ENCODE results near the gene TOPBP1.

The TOPBP1 gene

DNA sequence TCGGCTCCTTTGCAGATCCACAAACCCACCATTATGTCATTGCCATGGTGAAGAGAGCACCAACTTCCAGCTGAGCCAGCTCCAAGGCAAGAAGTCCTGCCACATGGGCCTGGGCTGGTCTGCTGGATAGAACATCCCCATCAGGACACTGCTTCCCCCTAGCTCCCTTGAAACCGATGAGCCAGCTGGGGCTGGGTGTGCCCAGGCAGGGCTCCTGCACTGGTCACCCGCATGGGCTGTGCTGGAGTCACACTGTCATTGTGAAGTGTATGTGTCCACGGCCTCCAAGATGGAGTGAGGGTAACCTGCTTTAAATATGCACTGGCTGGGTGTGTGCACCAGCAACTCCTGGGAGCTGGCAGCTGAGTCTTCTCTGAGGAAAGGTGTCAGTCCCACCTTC is 31.0 kb upstream of the TOPBP1 start:
- no peak for TF ChIP-seq GATA2 (IDR thresholded peaks at IDR 0.05; ENCODE audit: low read depth, low read length)
- no peak for TF ChIP-seq GATA3 (IDR thresholded peaks at IDR 0.05; ENCODE audit: low read depth, low read length)

DNA sequence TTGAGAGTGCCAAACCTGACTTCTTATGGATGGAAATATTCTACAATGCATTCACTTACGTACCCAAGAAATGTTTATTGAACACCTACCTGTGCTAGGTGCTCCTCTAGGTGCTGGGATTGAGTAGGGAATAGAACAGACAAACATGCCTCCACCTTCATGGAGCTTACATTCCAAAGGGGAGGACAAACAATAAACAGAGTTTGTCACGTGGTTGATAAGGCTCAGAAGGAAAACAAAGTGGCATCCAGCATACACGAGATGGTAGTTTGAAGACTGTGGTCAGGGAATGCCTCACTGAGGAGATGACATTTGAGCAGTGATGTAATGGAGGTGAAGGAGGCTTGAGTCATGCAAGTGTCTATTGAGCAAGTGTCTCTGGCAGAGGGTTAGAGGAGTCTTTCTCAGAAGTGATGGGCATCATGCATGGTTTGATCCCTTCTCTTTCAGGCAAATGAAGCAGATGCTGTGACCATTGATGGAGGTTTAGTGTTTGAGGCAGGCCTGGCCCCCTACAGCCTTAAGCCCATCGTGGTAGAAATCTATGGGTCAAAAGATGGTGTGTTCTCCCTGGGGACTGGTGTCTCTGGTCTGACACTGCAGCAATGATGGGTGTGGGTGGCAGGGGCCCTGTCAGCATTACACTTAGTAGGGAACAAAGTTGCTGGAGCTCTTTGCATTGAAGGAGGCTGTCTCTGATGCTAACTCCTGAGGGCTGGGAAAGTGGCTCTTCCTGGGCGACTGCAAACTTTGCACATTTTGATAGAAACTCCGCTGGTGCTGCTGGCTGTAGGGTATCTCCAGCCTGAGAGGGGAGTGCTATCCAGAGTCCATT is 29.7 kb upstream of the TOPBP1 start:
- TF ChIP-seq GATA2 (IDR thresholded peaks at IDR 0.05; ENCODE audit: low read depth, low read length) (no peak), GATA3 (IDR thresholded peaks at IDR 0.05; ENCODE audit: low read depth, low read length) (no peak)

DNA sequence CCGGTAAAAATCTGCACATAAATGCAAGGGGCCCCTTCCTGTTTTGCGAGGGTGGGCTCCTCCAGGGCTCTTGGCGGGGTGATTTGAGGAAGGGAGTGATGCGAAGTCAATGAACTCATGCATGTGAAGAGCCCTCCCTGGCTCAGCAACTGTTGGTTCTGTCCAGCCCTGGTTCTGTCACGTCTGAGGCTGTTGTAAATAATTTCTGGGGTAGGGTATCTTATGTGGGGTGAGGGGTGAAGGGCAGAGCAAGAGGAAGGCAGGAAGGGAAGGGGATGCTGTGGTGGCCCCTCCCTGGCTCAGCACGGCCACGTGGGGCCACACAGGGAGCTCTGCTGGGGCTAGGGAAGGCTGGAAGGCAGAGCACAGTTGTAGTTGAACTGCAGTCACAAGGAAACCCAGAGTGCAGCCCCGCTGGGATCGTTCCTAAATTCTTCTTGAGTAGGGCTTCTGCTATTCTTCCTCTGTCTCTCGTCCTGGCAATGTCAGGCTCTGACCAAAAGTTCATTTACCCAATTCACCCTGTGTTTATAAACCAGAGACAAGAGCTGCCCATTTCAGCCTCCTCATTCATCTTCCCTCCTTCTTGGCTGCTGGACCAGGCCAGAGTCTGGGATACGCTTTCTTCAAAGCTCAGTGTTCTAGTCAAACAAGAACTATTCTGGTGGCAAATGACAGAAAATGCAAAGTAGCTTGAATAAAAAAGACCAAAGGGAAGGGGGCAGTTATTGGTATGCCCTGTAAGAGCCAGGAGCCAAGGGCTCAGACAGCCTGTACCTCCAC is 14.8 kb upstream of the TOPBP1 start:
- TF ChIP-seq GATA3 (IDR thresholded peaks at IDR 0.05; ENCODE audit: low read depth, low read length) (no peak), GATA2 (IDR thresholded peaks at IDR 0.05; ENCODE audit: low read depth, low read length) (no peak)

DNA sequence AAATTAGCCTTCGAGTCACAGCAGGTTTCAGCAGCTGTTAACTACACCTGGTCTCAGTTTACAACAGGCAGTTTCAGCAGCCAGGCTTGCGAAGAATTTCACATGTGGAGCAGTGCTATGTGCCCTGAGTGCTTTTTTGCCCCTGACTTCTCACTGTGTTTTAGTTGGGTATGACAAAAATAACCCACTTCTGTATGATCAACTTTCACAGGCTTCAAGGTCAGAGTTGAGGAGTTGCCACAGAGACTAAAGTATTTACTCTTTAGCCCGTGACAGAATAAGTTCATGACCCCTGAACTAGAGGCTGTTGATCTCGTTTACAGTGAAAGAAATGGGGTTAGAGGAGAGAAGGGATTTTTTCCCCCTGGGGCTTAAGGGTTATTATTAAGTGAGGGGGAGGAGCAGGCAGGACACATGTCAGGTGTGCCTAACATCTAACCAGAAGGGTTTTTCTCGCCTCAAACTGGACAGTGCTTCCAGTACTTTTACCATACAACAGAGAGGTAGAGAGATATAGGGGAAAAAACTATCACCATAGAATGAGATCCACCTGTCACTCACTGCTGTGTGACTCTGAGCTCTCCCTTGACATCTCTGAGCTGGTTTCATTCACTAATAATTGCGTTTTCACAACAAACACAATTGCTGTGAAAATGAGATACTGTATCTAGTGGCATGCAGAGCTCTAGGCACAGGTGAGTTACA is 14.0 kb upstream of the TOPBP1 start:
- TF ChIP-seq GATA2 (IDR thresholded peaks at IDR 0.05; ENCODE audit: low read depth, low read length), result no peak
- TF ChIP-seq GATA3 (IDR thresholded peaks at IDR 0.05; ENCODE audit: low read depth, low read length), result no peak

DNA sequence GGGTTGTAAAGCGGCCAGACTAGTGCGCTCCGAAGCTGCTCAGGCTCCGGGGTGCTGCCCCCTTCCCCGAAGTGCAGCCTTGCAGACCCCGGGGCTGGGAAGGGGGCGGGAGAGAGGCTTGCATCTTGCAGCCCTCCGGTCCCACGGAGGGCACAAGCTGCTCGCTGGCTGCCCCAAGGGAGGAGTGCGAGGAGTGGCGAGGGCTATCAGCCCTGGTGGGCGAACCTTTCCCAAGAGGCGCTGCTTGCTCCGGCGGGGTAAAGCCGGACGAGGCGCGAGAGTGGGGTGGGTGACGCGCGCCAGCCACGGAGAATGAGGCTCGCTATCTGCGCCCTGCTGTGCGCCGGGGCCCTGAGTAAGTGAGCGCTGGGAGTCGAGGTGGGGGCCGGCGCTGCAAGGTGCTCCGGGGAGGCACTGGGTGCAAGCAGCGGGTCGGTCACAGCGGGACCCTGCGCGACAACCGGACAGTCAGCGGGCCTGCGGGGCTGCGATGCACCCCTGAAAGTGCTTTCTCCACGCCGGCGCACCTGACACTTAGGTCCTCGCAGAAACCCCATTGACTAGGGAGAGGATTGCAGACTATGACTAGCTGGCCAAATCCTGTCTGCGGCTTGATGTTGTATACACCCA is 12.7 kb upstream of the TOPBP1 start:
- TF ChIP-seq GATA3 (IDR thresholded peaks at IDR 0.05; ENCODE audit: low read depth, low read length) (no peak), GATA2 (IDR thresholded peaks at IDR 0.05; ENCODE audit: low read depth, low read length) (no peak)

DNA sequence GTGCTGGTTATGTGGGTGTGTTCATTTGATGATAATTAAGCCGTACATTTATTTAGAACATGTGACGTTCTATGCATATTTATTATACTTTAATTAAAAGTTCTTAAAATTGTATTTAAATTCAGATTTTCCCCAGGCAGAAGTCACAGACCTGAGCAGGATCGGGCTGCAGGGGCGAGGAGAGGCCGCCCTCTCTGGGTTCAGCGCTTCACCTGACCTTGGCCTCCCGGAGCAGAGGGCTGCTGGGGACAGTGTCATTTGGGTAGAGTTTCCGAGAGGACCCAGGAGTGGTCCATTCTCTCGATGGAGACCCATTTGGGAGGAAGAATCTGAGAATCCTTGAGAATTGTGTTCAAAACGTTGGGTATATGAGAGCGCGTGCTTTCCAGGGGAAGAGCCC is 12.0 kb upstream of the TOPBP1 start:
- TF ChIP-seq GATA3 (IDR thresholded peaks at IDR 0.05; ENCODE audit: low read depth, low read length), result no peak
- no peak for TF ChIP-seq GATA2 (IDR thresholded peaks at IDR 0.05; ENCODE audit: low read depth, low read length)

DNA sequence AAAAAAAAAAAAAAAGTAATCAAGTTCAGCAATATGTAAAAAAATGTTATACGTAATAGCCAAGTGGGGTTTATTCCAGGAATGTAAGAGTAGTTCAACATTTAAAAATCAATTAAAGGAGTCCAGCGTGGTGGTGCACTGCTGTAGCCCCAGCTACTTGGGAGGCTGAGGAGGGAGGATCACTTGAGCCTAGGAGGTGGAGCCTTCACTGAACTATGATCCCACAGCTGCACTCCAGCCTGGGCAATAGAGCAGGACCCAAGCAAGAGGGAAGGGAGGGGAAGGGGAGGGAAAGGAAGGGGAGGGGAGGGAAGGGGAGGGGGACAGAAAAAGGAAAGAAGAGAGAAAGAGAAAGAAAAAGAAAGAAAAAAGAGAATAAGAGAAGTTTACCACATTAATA is 10.7 kb upstream of the TOPBP1 start:
- TF ChIP-seq GATA3 (IDR thresholded peaks at IDR 0.05; ENCODE audit: low read depth, low read length) (no peak), GATA2 (IDR thresholded peaks at IDR 0.05; ENCODE audit: low read depth, low read length) (no peak)

DNA sequence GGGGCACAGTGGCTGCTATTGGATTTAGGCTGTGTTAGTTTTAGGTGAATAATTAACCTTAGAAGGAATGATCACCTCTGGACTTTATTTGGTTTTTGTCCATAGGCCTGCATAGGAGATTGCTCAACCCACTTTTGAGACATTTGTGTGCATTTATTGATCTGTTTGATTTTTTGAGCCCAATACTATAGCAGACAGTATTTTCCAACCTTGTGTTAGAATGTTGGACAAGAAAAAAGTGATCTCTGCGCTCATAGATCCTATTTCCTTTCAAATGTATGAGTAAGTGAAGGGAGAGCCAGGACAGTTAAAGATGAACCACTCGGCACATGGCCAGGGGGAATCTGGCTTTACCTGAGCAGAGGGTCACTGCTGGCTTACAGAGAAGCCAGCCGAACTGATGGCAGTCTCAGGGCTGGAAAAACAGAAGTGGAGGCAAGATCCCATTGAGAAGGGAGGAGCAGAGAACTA is 8.8 kb upstream of the TOPBP1 start:
- no peak for TF ChIP-seq GATA2 (IDR thresholded peaks at IDR 0.05; ENCODE audit: low read depth, low read length)
- no peak for TF ChIP-seq GATA3 (IDR thresholded peaks at IDR 0.05; ENCODE audit: low read depth, low read length)

DNA sequence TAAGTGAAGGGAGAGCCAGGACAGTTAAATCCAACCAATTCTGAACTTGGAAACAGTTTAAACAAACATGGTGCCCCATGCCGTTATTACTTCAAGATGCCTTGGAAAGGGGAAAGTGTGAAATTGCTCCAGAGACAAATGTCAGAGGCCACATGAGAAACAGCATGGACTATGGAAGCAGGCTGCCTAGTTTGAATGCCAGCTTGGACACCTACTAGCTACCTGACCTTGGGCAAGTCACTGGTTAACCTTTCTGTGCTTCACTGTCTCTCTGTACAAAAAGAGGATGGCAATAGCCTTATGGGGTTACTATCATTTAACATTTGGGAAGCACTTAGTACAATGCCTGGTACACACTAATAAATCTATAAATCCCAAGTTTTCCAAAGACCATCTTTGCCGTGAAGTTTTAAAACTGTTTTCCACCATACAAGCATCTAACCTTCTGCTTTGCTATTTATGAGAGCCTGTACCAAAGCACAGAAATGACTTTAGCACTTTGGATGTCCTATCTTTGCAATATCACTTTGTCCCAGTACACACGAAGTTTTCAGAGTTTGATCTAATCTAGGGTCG is 8.3 kb upstream of the TOPBP1 start:
- TF ChIP-seq GATA3 (IDR thresholded peaks at IDR 0.05; ENCODE audit: low read depth, low read length) (no peak), GATA2 (IDR thresholded peaks at IDR 0.05; ENCODE audit: low read depth, low read length) (no peak)

DNA sequence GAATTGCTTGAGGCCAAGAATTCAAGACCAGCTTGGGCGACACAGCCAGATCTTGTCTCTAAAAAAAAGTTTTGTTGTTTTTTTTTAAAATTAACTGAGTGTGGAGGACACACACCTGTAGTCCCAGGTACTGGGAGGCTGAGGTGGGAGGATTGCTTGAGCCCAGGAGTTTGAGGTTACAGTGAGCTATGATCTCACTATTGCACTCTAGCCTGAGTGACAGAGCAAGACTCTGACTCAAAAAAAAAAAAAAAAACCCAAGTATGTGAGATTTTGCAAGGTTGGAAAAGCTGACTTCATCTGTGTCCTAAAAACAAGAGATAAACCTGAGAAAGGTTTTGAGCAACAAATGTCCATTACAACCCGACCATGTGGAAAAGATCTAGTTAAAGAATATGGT is 5.4 kb upstream of the TOPBP1 start:
- TF ChIP-seq GATA3 (IDR thresholded peaks at IDR 0.05; ENCODE audit: low read depth, low read length) (no peak), GATA2 (IDR thresholded peaks at IDR 0.05; ENCODE audit: low read depth, low read length) (no peak)

DNA sequence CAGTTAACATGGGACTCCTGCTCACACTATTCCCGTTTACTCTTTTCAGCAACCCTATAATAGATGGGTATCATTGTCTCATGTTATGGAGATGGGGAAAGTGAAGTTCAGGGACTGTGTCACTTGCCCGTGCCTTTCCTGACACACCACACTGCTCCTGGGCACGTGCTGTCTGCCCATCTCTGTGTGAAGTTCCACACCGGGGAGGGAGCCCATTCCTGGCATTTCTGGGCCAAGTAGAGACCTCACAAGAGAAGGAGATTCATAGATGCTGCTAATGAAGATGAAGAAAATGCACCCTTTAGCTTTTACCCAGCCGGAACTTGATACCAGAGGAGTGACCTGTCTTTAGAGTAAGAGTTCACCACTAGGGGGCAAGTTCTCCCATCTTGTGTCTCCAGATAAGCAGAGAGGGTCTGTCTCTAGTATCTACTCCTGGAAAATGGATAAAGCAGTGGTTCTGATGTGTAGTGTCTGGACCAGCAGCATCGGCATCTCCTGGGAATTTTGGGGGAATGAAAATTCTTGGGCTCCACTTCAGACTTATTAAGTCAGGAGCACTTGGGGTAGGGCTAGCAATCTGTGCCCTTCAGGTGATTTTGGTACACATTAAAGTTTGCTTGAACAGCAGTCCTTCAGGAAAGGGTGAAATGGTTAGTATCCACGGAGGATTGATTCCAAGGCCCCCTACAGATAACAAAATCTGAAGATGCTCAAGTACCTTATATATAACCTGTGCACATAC is 2.0 kb upstream of the TOPBP1 start:
- TF ChIP-seq GATA2 (IDR thresholded peaks at IDR 0.05; ENCODE audit: low read depth, low read length) (no peak), GATA3 (IDR thresholded peaks at IDR 0.05; ENCODE audit: low read depth, low read length) (no peak)

DNA sequence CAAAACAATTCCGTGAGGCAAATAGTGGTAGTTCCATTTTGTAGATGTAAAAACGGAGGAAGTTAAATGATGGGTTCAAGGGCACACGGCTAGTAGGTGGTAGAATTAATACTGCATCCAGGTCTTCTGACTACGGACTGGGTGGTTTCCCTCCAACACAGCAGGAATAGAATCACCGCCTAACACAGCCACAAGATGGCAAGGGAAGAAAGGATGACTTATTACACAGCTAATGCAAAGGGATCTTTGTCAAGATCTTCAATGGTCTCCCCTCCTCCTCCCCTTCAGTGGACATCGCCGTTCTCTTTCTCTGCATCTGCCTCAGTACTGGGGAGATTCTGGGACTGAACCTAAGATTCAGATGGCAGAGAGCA is 524 bp upstream of the TOPBP1 start:
- no peak; the same call in 1 of the 2 replicates for TF ChIP-seq GATA2 (IDR thresholded peaks at IDR 0.05; ENCODE audit: low read depth, low read length)
- no peak for TF ChIP-seq GATA3 (IDR thresholded peaks at IDR 0.05; ENCODE audit: low read depth, low read length)

DNA sequence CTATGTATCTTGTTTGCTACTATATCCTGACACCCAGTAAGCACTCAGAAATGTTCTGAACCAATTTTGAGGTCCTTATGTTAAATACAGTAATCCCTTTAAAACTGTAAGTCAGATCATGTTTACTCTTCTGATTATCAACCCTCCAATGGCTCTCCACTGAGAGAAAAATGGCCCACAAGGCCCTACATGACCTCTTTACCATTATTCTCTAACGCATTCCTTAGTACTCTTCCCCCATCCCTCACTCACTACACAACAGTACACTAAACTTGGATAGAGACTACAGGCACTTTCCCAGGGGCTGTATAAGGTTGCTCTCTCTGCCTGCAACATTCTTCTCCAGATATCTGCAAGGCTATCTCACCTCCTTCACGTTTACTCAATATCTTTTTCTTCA is 1.9 kb downstream of the TOPBP1 start:
- TF ChIP-seq GATA3 (IDR thresholded peaks at IDR 0.05; ENCODE audit: low read depth, low read length) (no peak), GATA2 (IDR thresholded peaks at IDR 0.05; ENCODE audit: low read depth, low read length) (no peak)

Measured in SH-SY5Y (cell line).